GM18870 (cell line): ENCODE measurements around the gene DCHS1.

Experiments
- ATAC-seq: cut with Tn5 transposase; IDR thresholded peaks from one replicate; pipeline ENCODE4 v1.9.1; 2021; ENCODE audit warnings: moderate library complexity; ENCODE audit not compliant: unreplicated experiment

DCHS1 gene

DNA sequence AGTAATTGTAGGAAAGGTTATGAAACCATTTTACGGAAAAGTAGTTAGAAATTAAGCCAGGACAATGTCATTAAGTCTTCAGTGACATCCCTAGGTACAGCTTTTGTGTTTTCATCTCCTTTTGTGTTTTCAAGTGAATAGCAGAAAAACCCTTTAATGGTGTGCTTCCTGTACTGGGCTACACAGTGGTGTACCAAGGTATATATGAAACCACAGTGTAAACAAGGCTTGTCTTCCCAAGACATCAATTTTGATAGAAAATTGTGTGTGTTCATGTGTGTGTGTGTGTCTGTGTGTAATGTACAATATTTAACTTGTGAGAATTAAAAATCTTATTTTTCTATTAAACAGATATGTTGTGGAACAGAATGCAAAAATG lies 18.6 kb upstream of the DCHS1 start:
- no peak for ATAC-seq

DNA sequence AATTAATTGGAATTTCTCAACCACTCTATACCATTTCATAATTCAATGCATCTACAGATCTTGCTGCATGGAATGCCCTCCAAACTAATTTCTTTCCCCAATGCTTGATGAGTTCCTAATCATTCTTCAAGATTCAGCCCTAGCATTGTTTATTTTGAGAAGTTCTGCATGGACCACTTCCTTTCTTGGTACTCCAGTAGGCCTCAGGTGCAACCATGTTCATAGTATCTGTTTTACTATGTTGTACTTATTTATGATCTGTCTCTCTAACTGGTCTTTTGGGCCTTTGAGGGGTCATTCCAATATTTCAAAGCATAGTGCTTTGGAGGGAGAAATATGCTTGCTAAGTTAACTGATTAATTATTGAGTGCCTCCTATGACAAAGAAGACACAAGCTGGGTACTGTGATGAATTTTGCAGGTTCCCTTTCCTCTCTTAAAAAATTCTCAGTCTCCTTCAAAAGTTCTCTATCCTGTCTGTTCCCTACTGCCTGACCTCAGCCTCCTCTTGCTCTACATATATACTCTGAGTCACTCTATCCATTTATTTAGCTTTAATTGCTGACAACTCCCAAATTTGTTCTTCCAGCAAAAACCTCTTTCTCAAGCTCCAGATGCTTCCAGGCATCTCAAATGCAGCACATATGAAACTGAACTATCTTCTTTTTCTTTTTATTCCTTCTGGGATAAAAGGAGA lies 18.1 kb upstream of the DCHS1 start:
- ATAC-seq: no peak

DNA sequence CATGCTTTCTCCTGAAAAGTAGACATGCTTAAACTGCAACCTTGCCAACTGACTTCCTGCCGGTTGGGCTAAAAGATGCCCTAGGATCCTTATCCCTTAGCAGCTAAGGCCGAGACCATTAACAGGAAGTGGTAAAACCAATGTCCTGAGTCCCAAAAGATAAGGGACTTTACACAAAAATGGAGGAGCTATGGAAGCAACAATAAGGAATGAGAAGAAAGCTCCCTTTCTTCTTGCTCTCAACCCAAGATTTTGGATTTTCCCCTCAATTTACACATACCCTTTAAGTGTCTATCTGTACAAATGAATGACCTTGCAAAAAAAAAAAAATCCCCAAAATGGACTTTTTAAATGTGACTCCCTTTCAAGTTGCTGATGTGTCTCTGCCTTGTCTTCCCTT lies 16.4 kb upstream of the DCHS1 start:
- ATAC-seq: no peak

DNA sequence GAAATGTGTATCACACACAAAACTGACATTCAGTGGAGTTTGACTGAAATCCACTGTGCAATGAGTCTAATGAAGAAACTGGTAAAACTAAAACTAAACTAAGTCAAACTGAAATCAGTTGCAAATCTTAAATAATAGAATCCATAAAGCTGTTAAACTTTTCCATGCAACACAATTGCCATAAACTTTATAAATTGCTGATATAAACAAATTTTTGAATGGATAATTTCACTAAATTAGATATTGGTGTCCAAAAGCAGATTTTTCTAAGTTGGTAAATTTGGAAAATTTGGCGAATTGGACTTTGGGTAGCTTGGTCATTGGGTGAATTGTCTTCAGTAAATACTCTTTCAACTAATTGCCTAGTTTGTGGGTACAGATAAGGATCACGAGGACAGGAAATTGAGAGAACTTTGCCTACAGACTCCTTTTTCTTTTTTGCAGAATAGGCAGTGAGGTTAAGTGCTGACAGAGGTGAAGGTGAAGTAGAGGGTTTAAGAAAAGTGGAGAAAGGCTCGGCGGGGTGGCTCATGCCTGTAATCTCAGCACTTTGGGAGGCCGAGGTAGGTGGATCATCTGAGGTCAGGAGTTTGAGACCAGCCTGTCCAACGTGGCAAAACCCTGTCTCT lies 14.7 kb upstream of the DCHS1 start:
- ATAC-seq: no peak

DNA sequence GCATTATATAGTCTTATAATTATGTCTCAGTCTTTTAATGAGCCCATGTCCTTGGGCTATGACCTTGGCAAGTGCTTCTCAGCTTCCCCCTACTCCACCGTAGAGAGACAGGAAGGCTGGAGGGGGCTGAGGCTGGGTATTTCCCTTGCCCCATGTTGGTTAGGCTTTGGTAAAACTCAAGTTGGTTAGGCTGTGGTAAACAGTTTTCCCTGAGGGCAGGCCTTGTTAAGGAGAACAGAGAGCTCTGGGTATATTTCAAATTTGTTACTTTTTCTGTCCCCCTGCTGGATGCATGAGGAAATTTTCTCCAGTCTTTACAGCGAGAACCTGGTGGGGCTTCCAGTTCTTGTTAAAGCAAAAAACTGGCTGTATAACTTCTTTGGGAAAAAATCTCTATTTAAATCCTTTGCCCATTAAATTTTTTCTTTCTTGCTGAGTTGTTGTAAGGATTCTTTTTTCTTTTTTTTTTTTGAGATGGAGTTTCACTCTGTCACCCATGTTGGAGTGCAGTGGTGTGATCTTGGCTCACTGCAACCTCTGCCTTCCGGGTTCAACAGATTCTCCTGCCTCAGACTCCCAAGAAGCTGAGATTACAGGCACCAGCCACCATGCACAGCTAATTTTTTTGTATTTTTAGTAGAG lies 12.2 kb upstream of the DCHS1 start:
- no peak for ATAC-seq

DNA sequence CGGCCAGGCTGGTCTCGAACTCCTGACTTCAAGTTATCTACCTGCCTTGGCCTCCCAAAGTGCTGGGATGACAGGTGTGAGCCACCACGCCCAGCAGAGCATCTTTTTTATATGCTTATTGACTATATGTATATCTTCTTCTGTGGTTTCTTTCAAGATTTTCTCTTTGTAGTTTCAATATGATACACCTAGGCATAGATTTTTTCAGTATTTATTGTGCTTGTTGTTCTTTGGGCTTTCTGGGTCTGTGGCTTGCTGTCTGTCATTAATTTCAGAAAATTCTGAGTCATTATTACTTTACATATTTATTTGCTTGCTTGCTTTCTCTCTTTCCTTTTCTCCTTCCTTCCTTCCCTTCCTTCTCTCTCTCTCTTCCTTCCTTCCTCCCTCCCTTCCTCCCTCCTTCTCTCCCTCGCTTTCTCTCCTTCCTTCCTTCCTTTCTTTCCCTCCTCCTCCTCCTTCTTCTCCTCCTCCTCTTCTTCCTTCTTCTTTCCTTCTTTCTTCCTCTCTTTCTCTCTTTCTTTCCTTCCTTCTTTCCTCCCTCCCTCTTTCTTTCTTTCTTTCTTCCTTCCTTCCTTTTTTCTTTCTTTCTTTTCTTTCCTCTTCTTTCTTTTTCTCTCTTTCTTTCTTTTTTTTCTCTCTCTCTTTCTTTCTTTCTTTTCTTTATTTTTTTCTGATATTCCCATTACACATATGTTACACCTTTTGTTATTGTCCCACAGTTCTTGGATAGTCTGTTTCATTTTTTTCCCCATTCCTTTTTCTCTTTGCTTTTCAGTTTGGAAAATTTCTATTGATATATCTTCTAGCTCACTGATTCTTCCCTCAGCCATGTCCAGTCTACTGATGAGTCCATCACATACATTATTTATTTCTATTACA lies 10.9 kb upstream of the DCHS1 start:
- no peak for ATAC-seq

DNA sequence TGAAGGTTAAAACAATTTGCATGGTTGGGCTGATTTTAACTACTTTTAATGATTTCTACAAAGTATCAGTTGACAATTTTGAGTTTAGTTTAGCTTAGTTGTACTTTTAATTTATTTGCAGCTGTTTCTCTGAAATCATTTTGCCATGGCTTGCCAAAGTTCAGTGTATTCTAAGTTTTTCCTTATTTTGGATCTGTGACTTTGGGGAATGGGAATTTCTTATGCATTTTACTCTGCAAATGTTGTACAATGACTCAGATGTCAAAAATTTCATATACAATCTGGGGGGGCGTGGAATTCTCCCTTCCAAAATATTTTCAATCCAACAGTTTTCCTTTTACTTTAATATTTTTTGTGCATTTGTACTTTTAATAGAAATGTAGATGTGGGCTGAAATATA lies 8.9 kb upstream of the DCHS1 start:
- ATAC-seq: no peak

DNA sequence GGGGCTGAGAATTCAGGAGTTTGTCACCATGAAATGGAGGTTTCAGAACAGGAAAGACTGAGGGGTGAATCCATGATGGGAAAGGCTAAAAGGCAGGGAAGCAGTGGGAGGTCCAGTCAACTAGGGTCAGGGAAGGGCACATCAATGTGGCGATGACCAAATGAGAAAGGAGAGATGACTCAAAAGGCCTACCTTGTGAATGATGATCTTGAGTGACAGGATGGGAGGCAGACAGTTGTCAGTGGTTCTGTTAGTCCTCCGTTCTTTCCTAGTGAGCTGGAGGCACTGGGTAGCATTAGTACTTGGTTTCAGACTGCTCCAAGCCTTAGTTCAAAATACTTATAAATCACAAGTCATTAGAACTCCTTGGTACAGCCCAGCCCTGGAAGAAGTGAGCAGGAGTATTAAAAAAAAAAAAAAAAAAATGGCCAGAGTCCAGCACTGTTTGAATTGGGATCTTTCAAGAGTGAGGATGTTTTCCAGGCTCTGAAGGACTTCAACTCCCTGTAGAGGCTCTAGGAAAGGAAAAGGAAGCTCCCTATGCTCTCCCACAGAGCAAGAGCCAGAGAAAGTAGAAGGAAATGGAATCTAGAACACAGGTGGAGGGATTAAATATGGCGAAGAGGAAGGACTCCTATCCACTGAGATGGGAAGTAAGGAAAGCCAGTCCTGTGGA lies 8.3 kb upstream of the DCHS1 start:
- no peak for ATAC-seq

DNA sequence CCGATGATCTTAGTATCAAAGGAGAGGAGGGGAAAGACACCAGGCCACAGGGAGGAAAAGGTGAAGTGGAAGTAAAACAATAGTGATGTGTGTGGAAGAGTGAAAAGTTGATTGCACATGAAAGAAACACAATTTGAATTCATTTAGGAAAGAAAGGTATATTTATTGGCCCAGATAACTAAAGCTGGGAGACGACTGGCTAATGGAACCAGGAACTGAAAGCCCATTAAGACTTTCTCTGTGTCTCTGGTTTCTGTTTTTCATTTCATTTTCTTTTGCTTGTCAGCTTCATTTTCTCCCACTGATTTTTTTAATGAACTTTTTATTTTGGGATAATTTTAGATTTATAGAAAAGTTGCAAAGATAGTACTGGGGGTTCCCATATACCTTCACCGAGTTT lies 5.1 kb upstream of the DCHS1 start:
- ATAC-seq: no peak

DNA sequence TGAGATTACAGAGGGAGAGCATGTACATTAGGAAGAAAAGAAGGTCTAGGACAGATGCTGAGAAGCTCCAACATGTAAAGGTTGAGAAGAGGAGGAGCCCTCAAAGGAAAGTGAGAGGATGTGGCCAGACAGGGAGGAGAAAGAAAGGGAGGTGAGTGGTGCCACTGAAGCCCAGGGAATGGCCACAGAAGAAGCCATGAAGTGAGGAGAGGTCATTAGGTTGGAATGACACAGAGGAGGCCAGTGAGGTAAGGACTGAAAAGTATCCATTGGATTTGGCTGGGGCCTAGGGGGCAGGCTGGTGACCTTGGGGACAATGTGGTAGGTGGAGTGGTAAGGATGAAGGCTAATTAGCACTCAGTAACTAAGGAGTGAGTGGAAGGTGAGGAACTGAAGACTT lies 3.0 kb upstream of the DCHS1 start:
- ATAC-seq: no peak

DNA sequence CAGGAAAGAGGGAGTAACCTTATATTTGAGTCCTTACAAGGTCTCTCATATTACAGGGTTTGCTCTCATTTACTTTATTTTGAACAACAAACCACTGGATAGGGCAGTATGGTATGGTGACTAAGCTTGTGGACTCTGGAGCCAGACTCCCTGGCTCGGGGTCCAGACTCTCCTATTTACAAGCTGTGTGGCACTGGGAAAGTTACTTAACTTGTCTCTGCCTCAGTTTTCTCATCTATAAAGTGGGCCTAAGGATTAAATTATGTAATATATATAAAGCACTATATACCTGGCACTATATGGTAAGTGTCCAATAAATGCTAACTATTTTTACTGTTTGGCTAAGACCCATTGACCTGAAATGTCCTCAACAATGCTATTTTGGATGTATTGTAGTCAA lies 1.7 kb upstream of the DCHS1 start:
- ATAC-seq: no peak

DNA sequence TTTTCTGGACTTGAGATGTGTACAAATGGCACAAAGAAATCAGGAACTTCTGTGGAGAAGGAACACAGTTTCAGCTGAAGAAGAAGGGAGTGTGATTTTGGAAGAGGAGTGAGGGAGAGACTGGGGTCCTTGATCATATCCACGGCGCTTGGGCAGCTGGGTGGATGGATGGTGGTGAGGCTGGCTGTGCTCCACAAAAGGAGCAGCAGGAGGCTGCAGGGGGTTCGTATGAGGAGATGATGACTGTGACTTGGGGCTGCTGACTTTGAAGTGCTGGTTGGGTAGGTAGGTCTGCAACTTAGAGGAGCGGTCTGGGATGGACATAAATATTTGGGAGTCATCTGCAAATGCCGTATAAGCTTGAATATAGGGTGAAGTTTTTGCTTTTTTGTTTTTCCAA lies 1.3 kb upstream of the DCHS1 start:
- no peak for ATAC-seq

DNA sequence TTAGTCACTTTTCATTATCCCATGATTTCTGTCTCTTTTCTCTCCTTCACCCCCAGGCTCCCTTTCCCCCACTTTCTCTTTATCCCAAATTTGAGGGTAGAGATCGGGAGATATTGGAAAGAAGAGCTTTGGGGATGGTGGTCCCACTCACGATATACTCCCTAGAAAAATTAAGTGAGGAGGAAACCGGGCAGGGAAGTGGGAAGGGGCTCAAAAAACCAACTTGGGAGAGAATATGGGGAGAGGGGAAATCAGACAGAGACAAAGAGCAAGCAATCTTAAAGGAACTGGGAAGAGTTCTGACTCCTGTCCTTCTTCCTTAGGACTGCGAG lies 941 bp upstream of the DCHS1 start:
- ATAC-seq: no peak

DNA sequence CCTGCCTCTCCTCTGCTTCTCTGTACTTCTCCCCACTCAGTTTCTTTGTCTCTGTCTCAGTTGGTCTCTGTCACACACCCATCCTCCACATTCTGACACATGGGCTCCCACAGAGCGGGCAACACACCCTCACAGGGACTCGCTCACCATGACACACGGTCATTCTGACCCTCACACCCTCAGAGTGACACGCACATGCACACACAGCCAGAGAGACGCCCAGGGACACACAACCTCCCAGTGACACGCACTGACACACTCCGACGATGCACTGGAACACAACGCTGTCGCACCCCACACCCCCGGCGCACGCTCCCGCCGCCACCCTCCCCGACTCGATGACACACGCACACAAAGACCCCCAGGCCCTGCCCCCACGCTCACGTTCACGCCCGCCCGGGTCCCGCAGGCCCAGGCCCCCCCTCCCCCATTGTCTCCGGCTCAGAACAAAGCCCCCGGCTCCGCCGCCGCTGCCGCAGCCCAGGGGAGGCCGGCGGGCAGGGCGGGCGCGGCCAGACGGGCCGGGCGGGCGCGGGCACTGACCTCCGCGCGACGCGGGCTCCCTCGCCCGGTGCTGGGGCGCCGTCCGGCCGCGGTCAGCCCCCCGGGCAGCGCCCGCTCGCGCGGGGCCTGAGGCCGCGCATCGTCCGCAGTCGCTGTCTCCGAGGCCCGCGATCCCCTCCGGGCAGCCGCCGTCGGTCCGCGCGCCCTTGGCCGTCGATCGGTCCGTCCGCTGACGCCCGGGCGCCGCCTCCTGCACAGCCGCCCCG lies 404 bp downstream of the DCHS1 start:
- no peak for ATAC-seq

DNA sequence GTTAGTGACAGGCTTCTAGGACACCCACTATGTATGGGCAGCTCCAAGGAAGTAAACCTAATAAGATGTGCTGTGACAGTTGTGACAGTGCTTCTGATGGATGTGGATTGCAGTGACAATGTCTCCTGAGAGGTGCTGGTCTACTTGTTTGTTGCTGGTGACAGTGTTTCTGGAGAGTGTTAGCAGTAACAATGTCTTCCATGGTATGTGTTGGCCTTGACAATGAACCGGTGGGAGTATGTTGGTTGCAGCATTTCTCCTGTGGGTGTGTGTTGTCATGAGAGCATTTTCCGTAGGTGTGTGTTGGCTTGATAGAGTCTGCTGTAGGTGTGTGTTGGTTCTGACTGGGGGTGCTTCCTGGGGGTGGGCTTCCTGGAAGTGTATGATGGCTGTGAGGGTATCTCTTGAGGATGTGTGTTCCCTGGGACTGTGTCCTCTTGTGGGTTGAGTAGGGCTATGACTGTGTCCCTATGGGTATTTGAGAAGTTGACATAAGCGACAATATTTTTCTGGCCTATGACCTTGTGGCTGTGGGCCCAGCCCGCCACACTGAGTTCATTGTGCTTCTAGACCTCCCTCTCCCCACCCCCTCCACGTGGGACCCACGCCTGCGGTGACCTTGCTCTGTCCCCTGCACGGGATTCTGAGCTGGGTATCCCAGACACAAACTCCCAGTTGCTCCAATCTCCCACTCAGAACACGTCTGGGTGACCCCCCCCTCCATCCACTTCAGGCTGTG lies 1.2 kb downstream of the DCHS1 start:
- ATAC-seq: no peak

DNA sequence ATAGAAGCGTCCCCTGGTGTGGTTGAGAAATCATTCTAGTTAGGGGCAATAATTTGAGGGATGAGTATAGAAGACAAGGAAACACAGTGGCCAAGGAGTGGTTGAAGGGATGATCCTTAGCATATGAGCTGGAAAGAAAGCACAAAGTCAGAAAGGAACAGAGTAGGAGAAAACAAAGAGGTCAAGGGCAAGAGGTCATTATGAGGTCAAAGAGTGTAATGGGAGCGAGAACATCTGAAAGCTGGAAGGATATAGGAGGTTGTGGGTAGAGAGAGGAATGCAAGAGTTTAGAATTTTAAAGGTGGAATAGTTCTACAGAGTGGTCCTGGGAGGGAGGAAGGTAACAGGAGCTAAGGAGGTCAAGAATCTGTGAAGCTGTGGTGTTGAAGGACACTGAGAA lies 2.0 kb downstream of the DCHS1 start:
- no peak for ATAC-seq

DNA sequence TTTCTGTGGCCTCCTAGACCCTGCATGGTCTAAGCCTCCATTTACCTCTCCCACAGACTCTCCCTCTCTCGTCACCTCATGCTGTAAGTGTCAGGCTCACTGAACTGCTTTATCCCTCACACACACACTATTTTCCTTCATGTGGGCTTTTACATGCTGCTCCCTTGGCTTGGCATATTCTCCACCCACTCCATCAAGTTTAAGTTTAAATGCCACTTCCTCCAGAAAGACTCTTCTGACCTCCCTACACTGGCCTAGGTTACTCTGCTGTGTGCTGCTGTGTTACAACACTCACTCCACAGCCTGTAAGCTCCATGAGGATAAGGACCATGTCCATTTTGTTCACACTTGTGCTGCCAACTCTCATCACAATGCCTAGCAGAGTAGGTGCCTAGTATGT lies 2.5 kb downstream of the DCHS1 start:
- no peak for ATAC-seq

DNA sequence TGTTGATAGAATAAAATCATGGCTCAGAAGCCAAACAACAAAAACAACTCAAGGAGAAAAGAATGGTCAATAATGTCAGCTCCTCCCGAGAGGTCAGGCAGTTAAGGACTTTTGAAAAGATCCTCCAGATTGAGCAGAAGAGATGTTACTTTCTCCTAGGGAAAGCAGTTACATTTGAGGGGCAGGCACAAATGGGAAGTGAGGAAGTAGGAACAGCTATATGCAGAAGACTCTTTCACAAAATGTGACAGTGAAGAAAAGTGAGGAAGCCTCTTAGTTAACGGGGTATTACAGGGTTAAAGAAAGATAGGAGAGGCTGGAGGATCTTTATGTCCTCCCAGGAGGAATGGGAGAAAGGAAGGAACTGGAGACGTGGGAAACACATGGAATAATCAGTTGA lies 3.4 kb downstream of the DCHS1 start:
- ATAC-seq: no peak

DNA sequence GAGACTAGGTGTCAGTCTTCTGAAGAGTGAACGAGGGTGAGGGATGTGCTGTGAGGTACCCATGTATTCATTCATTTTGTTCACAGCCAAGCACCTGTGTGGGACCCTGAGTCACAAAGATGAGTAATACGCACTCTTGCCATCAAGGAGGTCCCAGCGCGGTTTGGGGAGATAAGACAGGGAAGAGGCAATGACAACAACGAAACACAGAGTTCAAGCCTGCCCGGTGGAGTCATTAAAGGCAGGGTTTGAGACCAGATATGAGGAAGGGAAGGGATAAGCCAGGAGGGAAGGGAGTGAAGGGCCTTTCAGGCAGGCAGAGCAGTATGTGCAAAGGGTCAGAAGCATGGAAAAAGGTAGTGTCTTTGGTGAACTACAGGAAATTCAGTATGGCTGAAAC lies 4.6 kb downstream of the DCHS1 start:
- ATAC-seq: no peak

DNA sequence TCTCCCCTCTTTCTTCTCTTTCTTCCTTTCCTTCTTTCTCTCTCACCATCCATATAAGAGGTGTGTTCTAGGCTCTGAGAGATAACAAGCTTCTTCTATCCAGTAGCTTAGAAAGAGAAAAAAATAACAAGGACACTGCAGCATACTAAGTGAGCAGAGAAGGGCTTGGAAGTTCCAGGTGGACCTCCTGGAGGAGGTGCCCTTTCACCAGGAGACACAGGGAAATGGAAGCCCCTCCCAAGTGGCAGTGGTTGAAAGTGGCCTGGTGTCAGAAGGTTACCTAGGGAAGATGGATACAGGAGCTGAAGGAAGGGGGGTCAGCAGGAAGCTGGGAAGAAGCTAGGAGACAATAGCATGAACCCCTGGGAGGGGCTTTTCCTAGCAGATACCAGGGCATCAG lies 5.5 kb downstream of the DCHS1 start:
- ATAC-seq: no peak
